ENCODE results near the gene DYDC1.

DNA sequence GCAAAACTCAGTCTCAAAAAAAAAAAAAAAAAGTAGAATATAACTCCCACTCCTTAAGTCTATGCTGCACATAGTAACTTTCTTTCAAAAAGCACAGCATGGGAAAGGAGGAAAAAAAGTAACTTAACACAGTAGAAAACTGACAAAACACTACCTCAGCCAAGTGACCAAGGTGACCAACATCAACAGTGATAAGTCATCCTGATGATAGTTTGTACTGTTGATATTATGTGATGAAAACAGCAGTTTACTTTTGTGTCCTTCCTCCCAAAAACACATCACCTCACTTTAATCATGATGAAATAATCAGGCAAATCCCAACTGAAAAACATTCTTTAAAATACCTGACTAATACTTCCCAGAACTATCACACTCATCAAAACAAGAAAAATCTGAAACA is 37.8 kb downstream of the DYDC1 start:
- TF ChIP-seq, protein P1, sequence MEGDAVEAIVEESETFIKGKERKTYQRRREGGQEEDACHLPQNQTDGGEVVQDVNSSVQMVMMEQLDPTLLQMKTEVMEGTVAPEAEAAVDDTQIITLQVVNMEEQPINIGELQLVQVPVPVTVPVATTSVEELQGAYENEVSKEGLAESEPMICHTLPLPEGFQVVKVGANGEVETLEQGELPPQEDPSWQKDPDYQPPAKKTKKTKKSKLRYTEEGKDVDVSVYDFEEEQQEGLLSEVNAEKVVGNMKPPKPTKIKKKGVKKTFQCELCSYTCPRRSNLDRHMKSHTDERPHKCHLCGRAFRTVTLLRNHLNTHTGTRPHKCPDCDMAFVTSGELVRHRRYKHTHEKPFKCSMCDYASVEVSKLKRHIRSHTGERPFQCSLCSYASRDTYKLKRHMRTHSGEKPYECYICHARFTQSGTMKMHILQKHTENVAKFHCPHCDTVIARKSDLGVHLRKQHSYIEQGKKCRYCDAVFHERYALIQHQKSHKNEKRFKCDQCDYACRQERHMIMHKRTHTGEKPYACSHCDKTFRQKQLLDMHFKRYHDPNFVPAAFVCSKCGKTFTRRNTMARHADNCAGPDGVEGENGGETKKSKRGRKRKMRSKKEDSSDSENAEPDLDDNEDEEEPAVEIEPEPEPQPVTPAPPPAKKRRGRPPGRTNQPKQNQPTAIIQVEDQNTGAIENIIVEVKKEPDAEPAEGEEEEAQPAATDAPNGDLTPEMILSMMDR (IDR thresholded peaks at IDR 0.05; ENCODE audit: extremely low read depth in 1 of 2, insufficient read depth in 1 of 2, low read depth in 1 of 2, low read length in 2 of 2), result no peak
- TF ChIP-seq, protein P2, sequence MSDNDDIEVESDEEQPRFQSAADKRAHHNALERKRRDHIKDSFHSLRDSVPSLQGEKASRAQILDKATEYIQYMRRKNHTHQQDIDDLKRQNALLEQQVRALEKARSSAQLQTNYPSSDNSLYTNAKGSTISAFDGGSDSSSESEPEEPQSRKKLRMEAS (IDR thresholded peaks at IDR 0.05; ENCODE audit: insufficient read depth, insufficient read length), result no peak
- no peak for TF ChIP-seq MYC (IDR thresholded peaks at IDR 0.05; ENCODE audit: low read depth, low read length)

All from endothelial cell of umbilical vein (primary cell).